Heart right ventricle (tissue), 16 donors: Measurements from ENCODE around the gene DDRGK1. TPM values are rescaled to one million over a fixed set of nuclear protein-coding genes. Genes with fewer than 3 reads are reported as not detected.
A peak's percentile ranks its signal among the peaks of the same experiment; 100 is the strongest.
"Not testable (repeated sequence)": the region's sequence is repeated elsewhere in the genome, so short reads cannot be mapped to it uniquely, and the experiment has no call there.

Experiments used
- ATAC-seq, 8 donors: fragments of 200-7000 bp; cut with Tn5 transposase; one replicate each; pipeline ENCODE4 v1.9.1; 2020; ENCODE audit warnings: mild to moderate bottlenecking in 8 of 8, moderate library complexity in 8 of 8, moderate number of reproducible peaks in 1 of 8
- DNase-seq, 2 donors: peaks; one replicate each; pipeline ENCODE4 v3.0.0-alpha.2; 2020
- H3K27ac ChIP-seq, 10 donors: fragments of 200-600 bp; sonication (generic) in 2 of 10; one replicate each; pipeline versions ENCODE4 v1.5.0 to v1.8.0; 2020 to 2022; ENCODE audit warnings: mild to moderate bottlenecking in 3 of 10
- H3K27me3 ChIP-seq, 7 donors: fragments of 200-600 bp; one replicate each; pipeline ENCODE4 v1.8.0; 2021 to 2022; ENCODE audit warnings: mild to moderate bottlenecking in 2 of 7
- H3K36me3 ChIP-seq, 9 donors: fragments of 200-600 bp; sonication (generic) in 1 of 9; one replicate each; pipeline versions ENCODE4 v1.5.0 to v1.8.0; 2020 to 2022; ENCODE audit warnings: mild to moderate bottlenecking in 2 of 9
- H3K4me1 ChIP-seq, 9 donors: fragments of 200-600 bp; sonication (generic) in 1 of 9; one replicate each; pipeline versions ENCODE4 v1.5.0 to v1.8.0; 2020 to 2022; ENCODE audit warnings: mild to moderate bottlenecking in 4 of 9
- H3K4me3 ChIP-seq, 10 donors: fragments of 200-600 bp; sonication (generic) in 2 of 10; one replicate each; pipeline versions ENCODE4 v1.5.0 to v1.8.0; 2020 to 2022; ENCODE audit warnings: mild to moderate bottlenecking in 7 of 10, moderate library complexity in 2 of 10
- H3K9me3 ChIP-seq, 11 donors: fragments of 200-600 bp in 10 of 11; sonication (generic) in 2 of 11; one replicate each; pipeline versions ENCODE4 v1.5.0 to v1.8.0; 2013 to 2022; ENCODE audit warnings: mild to moderate bottlenecking in 2 of 11, control low read depth in 1 of 11, moderate library complexity in 1 of 11
- WGBS, 2 donors: extraction: QIAGEN DNeasy Blood & Tissue Kit; methylation state at CpG; one replicate each; pipeline ENCODE4 v1.1.7; 2013; ENCODE audit warnings: inconsistent platforms in 1 of 2; 5-methylcytosine and 5-hydroxymethylcytosine counted together
- intact Hi-C, 10 donors: fragments of 100-400 bp; cut with DNase I; formaldehyde crosslinking; loops; one replicate each; pipeline versions ENCODE4 v1.11.1 to v1.14.2; 2022
- polyA plus RNA-seq, 2 donors: library from polyadenylated mRNA; stranded (reverse); fragments of 200-250 nt; gene quantifications; one replicate each; pipeline ENCODE4 v1.2.3, GENCODE V29; 2013
- total RNA-seq, 10 donors: library from RNA; stranded (reverse); fragmentation: NEBNext Ultra II Directional in 3 of 10; extraction: Animal tissue kit (Norgen Biotek cat#: 25700) in 3 of 10; gene quantifications; one replicate each; pipeline versions ENCODE4 v1.2.1 to v1.2.4, GENCODE V29; 2021 to 2023
- TF ChIP-seq, protein P1 (sequence below), 9 donors: fragments of 200-600 bp; sonication (generic) in 2 of 9; IDR thresholded peaks; one replicate each; pipeline versions ENCODE4 v1.5.0 to v1.8.0; 2021 to 2022; ENCODE audit warnings: antibody characterized with exemption in 9 of 9, mild to moderate bottlenecking in 5 of 9, moderate library complexity in 1 of 9
- donor health status: Arrhythmogenic right ventricular cardiomyopathy.
- donor health status: ischemic (EF 13 %, LVEDD 7.1; RV severe dilation, severe dysfunction).
- donor health status: healthy with polysubstance abuse.
- donor health status: DM: no; HTN: yes; CAD: no.
- donor health status: DM: no; HTN: no; CAD: no.
- donor health status: ischemic (EF 25% LVEDD 6.9; RV normal size, moderate dysfunction).
- donor health status: ischemic (EF 25% LVEDD 5.7; RV mildly dilated, moderate dysfunction).
- donor health status: healthy.
- donor health status: DM: yes; HTN: yes; CAD: no.
- donor health status: Ischemic cardiomyopathy.
- donor health status: ischemic (EF 35%, LVEDD 5.7; RV mildly dilated, moderate dysfunction).
- donor health status: nonischemic (EF 11% LVEDD 7.7; RV severe dilation, severe dysfunction).
- donor health status: DM: yes; HTN: yes; CAD: no.
- donor health status: PGD.
- donor health status: ischemic (EF 29% LVEDD 5.4; RV normal size, mild dysfunction).
- donor health status: nonischemic (EF 23%, LVEDD 6.1; RV moderate dilation, normal function).

The DDRGK1 gene
- total and polyA plus RNA-seq, 12 donors, result 25.2 to 77.1 (median 30.9) TPM

DNA sequence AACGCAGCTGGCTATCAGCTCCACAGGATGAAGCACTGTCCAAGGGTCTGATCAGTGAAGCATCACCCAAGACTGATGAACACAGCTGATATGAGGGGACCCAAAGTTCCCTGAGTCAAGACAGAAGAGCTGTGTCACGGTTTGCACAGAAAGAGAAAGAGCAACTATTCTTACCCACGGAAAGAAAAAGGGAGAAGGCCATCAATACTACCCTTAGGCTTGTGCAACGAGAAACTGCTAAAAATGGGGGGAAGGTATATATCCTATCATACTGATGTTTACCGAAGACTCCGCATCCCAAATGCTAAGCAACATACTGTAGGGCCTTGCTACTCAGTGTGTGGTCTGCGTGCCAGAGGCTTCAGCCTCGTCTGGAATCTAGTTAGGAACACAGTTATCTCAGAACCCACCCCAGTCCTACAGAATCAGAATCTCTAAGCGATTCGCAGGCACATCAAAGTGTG is 45.5 kb downstream of the DDRGK1 start:
- intact Hi-C loops, result no loop called here
- H3K4me3 ChIP-seq, result peak overlapping the region; percentile 71 to 99 (median 94)
- no peaks in the 10 kb centered on the region for H3K27me3 ChIP-seq
- H3K27ac ChIP-seq, result peak overlapping the region in 9 of 10 donors; percentile 84 to 95 (median 92)
- ATAC-seq (peak in 2 of 8 donors; percentile 5 to 12), DNase-seq (no peak)
- peaks cover 0 to 20% (median 10%) of the 10 kb centered on the region in 9 donors for H3K36me3 ChIP-seq
- no peaks in the 10 kb centered on the region for H3K9me3 ChIP-seq
- H3K4me1 ChIP-seq, result peaks cover 14 to 51% (median 34%) of the 10 kb centered on the region in 9 donors
- TF ChIP-seq, protein P1, sequence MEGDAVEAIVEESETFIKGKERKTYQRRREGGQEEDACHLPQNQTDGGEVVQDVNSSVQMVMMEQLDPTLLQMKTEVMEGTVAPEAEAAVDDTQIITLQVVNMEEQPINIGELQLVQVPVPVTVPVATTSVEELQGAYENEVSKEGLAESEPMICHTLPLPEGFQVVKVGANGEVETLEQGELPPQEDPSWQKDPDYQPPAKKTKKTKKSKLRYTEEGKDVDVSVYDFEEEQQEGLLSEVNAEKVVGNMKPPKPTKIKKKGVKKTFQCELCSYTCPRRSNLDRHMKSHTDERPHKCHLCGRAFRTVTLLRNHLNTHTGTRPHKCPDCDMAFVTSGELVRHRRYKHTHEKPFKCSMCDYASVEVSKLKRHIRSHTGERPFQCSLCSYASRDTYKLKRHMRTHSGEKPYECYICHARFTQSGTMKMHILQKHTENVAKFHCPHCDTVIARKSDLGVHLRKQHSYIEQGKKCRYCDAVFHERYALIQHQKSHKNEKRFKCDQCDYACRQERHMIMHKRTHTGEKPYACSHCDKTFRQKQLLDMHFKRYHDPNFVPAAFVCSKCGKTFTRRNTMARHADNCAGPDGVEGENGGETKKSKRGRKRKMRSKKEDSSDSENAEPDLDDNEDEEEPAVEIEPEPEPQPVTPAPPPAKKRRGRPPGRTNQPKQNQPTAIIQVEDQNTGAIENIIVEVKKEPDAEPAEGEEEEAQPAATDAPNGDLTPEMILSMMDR (IDR thresholded peaks at IDR 0.05), result no peak
- 1 to 2% methylated on average over 10 of the region's 10 CpGs for WGBS, 2 donors

DNA sequence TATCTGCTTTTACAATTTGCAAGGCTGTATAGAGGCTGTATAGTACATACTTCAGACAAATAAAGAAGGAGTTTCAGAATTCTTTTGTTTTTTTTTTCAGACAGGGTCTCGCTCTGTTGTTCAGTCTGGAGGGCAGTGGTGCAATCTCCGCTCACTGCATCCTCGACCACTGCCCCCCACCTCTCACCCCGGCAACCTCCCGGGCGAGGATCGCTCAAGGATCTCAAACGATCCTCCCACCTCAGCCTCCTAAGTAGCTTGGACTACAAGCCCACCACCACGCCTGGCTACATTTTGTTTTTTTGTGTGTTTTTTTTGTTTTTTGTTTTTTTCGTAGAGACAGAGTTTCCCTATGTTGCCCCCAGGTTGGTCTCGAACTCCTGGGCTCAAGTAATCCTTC is 46.7 kb downstream of the DDRGK1 start:
- intact Hi-C loops, result no loop called here
- H3K36me3 ChIP-seq, result peaks cover 0 to 26% (median 10%) of the 10 kb centered on the region in 9 donors
- peak overlapping the region in 1 of 10 donors; percentile 94 for H3K27ac ChIP-seq
- peak overlapping the region in 6 of 10 donors; percentile 86 to 98 (median 92) for H3K4me3 ChIP-seq
- no peaks in the 10 kb centered on the region for H3K9me3 ChIP-seq
- WGBS, 2 donors, result 81% methylated on average over 11 of the region's 11 CpGs
- DNase-seq, result no peak
- ATAC-seq, result no peak
- no peaks in the 10 kb centered on the region for H3K27me3 ChIP-seq
- TF ChIP-seq, protein P1 (IDR thresholded peaks at IDR 0.05), result no peak
- peaks cover 14 to 60% (median 34%) of the 10 kb centered on the region in 9 donors for H3K4me1 ChIP-seq

GRCh38 chr20:3156811-3157619 is 47.5 kb downstream of the DDRGK1 start:
- no peak for ATAC-seq

DNA sequence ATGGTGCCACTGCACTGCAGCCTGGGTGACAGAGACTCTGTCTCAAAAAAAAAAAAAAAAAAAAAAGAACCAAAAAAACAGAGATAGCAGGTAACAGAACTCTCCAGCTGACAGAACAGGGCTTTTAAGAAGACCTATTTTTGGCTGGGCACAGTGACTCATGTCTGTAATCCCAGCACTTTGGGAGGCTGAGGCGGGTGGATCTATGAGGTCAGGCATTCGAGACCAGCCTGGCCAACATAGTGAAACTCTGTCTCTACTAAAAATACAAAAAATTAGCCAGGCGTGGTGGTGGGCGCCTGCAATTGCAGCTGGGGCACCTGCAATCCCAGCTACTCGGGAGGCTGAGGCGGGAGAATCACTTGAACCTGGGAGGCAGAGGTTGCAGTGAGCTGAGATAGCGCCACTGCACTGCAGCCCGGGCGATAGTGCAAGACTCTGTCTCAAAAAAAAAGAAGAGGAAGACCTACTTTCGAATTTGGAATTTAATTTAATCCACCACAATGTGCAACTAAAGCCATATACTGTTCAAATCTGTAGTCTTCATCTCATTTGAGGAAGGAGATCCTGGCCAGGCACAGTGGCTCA is 52.3 kb downstream of the DDRGK1 start:
- intact Hi-C loops, H3K9me3 ChIP-seq, DNase-seq, H3K27me3 ChIP-seq, H3K4me3 ChIP-seq: not testable (repeated sequence)
- WGBS, 2 donors, result 78 to 82% methylated on average over 10 of the region's 10 CpGs
- H3K4me1 ChIP-seq, result peaks cover 8 to 62% (median 29%) of the 10 kb centered on the region in 9 donors
- peak in 5 of 8 donors; percentile 44 to 81 (median 72) for ATAC-seq
- H3K36me3 ChIP-seq, result peaks cover 0 to 60% (median 24%) of the 10 kb centered on the region in 9 donors
- H3K27ac ChIP-seq, result peak overlapping the region in 3 of 10 donors; percentile 5 to 50 (median 26)

More at GRCh38 chr20:3156811-3157619, 47.5 kb downstream of the DDRGK1 start:
- H3K4me1 ChIP-seq, result peaks cover 16 to 69% (median 41%) of the 10 kb centered on the region in 9 donors
- intact Hi-C loops, result no loop called here
- H3K36me3 ChIP-seq, result peaks cover 0 to 26% (median 10%) of the 10 kb centered on the region in 9 donors
- no peaks in the 10 kb centered on the region for H3K27me3 ChIP-seq
- WGBS, 2 donors, result 69 to 71% methylated on average over 8 of the region's 8 CpGs
- TF ChIP-seq, protein P1 (IDR thresholded peaks at IDR 0.05), result no peak
- peak overlapping the region in 1 of 10 donors; percentile 86 for H3K4me3 ChIP-seq
- DNase-seq, result no peak
- no peaks in the 10 kb centered on the region for H3K9me3 ChIP-seq
- H3K27ac ChIP-seq, result peak overlapping the region in 3 of 10 donors; percentile 0 to 94 (median 1)
